Fibroblast of the aortic adventitia (primary cell): ENCODE data around the gene DAPK1. TPM values are rescaled to one million over a fixed set of nuclear protein-coding genes. Genes with fewer than 3 reads are reported as not detected.
A peak's percentile ranks its signal among the peaks of the same experiment; 100 is the strongest.
"Not testable (repeated sequence)": the region's sequence is repeated elsewhere in the genome, so short reads cannot be mapped to it uniquely, and the experiment has no call there.

Source experiments
- DNase-seq: peaks from one replicate; pipeline ENCODE4 v3.0.0-alpha.2; 2010; ENCODE audit warnings: low read depth
- H3K4me3 ChIP-seq: 2 replicates; pipeline ENCODE4 v1.5.1; 2011; ENCODE audit warnings: low read depth, mild to moderate bottlenecking, control low read depth, low read length, moderate library complexity
- CTCF ChIP-seq: IDR thresholded peaks from 2 replicates; pipeline ENCODE4 v1.5.1; 2011; ENCODE audit warnings: mild to moderate bottlenecking, low read length, control low read depth, inconsistent platforms; ENCODE audit not compliant: insufficient read depth
- total RNA-seq: library from RNA; depleted of rRNA; stranded (reverse); fragments of >200 nt; gene quantifications from 2 replicates; pipeline ENCODE4 v1.2.3, GENCODE V29; 2012; ENCODE audit warnings: low replicate concordance

The DAPK1 gene
- total RNA-seq, 1 donor, result 30.9 TPM

GRCh38 chr9:87497080-87497603, 525 bp upstream of the DAPK1 start:
- peak overlapping the region; percentile 74 for H3K4me3 ChIP-seq
- no peak for DNase-seq
- no peak for TF ChIP-seq CTCF

- H3K4me3 ChIP-seq, result peak overlapping the region; percentile 74
- TF ChIP-seq CTCF, result peak; percentile 38
- DNase-seq, result peak; percentile 28
Measured at GRCh38 chr9:87498046-87498810, 561 bp downstream of the DAPK1 start.

- H3K4me3 ChIP-seq, result peak overlapping the region; percentile 74
- DNase-seq, result no peak
- TF ChIP-seq CTCF, result no peak
Measured at GRCh38 chr9:87498811-87499360, 1.2 kb downstream of the DAPK1 start.

- H3K4me3 ChIP-seq, result peak overlapping the region; percentile 74
- TF ChIP-seq CTCF, result no peak
- DNase-seq, result no peak
Measured at GRCh38 chr9:87499424-87500017, 1.9 kb downstream of the DAPK1 start.

- DNase-seq, result no peak
- TF ChIP-seq CTCF, result peak; percentile 26
- H3K4me3 ChIP-seq, result peak overlapping the region; percentile 23
Measured at GRCh38 chr9:87500491-87501270, 3.0 kb downstream of the DAPK1 start.

GRCh38 chr9:87501271-87501656, 3.6 kb downstream of the DAPK1 start:
- not testable (repeated sequence) for DNase-seq, H3K4me3 ChIP-seq

GRCh38 chr9:87501806-87502205, 4.1 kb downstream of the DAPK1 start:
- no peak for DNase-seq
- no peak for TF ChIP-seq CTCF
- H3K4me3 ChIP-seq, result no peak overlapping the region
